Upper lobe of right lung (tissue), 1 donor: ENCODE measurements around the gene IRX6. TPM values are rescaled to one million over a fixed set of nuclear protein-coding genes. Genes with fewer than 3 reads are reported as not detected.

ENCODE experiments used
- ATAC-seq: fragments of 200-7000 bp; cut with Tn5 transposase; one replicate; pipeline ENCODE4 v1.9.1; 2020; ENCODE audit warnings: mild to moderate bottlenecking, moderate library complexity
- DNase-seq: peaks from one replicate; pipeline ENCODE4 v3.0.0-alpha.2; 2020
- H3K27ac ChIP-seq: fragments of 200-600 bp; one replicate; pipeline ENCODE4 v1.8.0; 2022
- H3K27me3 ChIP-seq: fragments of 200-600 bp; one replicate; pipeline ENCODE4 v1.8.0; 2022; ENCODE audit warnings: mild to moderate bottlenecking
- H3K36me3 ChIP-seq: fragments of 200-600 bp; one replicate; pipeline ENCODE4 v1.8.0; 2022
- H3K4me1 ChIP-seq: fragments of 200-600 bp; one replicate; pipeline ENCODE4 v1.8.0; 2022
- H3K4me3 ChIP-seq: fragments of 200-600 bp; one replicate; pipeline ENCODE4 v1.8.0; 2022; ENCODE audit warnings: mild to moderate bottlenecking
- H3K9me3 ChIP-seq: fragments of 200-600 bp; one replicate; pipeline ENCODE4 v1.8.0; 2022
- intact Hi-C: fragments of 100-400 bp; cut with DNase I; formaldehyde crosslinking; loops from one replicate; pipeline ENCODE4 v1.11.0; 2022
- total RNA-seq: library from RNA; stranded (reverse); fragmentation: NEBNext Ultra II Directional; extraction: Animal tissue kit (Norgen Biotek cat#: 25700); gene quantifications from one replicate; pipeline ENCODE4 v1.2.1, GENCODE V29; 2021
- TF ChIP-seq, protein P1 (sequence below): fragments of 200-600 bp; IDR thresholded peaks from one replicate; pipeline ENCODE4 v1.8.0; 2022; ENCODE audit warnings: antibody characterized with exemption
- donor health status: DM: no; HTN: yes; CAD: no; lungs with severe emphysema.

The IRX6 gene
- total RNA-seq, 1 donor from 2014 or later: 13.0 TPM

DNA sequence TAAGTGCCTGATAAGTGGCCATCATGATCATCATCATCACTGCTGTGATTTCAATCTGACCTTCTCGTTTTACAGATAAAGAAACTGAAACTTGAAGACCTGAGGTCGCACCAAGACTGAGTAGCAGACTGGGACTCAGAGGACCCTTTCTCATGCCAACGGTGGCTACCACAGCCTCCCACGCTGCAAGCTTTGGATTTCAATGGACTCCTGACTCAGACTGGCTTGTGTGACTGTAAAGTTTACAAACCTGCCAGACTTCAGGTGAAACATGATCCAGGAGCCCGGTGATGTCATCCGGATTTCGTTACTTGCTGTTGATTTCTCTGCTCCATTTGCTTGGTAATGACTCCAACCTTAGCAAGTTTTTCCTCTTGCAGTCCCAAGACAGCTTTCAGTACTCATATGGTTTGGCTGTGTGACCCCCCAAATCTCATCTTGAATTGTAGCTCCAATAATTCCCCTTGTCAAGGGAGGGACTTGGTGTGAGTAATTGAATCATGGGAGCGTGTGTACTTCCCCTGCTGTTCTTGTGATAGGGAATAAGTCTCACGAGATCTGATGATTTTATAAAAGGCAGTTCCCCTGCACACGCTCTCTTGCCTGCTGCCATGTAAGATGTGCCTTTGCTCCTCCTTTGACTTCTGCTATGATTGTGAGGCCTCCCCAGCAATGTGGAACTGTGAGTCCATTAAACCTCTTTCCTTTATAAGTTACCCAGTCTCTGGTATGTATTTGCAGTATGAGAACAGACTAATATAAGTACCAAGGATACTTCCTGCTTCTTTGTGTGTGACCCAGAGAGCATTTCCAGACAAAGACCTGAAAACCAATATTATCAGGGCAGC is 26.7 kb upstream of the IRX6 start:
- intact Hi-C loops: no loop called here
- Histone ChIP-seq H3K4me3 (no peak overlapping the region), H3K27me3 (no peaks in the 10 kb centered on the region), H3K9me3 (no peaks in the 10 kb centered on the region), H3K4me1 (no peaks in the 10 kb centered on the region), H3K27ac (no peak overlapping the region), H3K36me3 (no peaks in the 10 kb centered on the region)
- TF ChIP-seq, protein P1, sequence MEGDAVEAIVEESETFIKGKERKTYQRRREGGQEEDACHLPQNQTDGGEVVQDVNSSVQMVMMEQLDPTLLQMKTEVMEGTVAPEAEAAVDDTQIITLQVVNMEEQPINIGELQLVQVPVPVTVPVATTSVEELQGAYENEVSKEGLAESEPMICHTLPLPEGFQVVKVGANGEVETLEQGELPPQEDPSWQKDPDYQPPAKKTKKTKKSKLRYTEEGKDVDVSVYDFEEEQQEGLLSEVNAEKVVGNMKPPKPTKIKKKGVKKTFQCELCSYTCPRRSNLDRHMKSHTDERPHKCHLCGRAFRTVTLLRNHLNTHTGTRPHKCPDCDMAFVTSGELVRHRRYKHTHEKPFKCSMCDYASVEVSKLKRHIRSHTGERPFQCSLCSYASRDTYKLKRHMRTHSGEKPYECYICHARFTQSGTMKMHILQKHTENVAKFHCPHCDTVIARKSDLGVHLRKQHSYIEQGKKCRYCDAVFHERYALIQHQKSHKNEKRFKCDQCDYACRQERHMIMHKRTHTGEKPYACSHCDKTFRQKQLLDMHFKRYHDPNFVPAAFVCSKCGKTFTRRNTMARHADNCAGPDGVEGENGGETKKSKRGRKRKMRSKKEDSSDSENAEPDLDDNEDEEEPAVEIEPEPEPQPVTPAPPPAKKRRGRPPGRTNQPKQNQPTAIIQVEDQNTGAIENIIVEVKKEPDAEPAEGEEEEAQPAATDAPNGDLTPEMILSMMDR: no peak
- DNase-seq: no peak
- ATAC-seq: no peak

DNA sequence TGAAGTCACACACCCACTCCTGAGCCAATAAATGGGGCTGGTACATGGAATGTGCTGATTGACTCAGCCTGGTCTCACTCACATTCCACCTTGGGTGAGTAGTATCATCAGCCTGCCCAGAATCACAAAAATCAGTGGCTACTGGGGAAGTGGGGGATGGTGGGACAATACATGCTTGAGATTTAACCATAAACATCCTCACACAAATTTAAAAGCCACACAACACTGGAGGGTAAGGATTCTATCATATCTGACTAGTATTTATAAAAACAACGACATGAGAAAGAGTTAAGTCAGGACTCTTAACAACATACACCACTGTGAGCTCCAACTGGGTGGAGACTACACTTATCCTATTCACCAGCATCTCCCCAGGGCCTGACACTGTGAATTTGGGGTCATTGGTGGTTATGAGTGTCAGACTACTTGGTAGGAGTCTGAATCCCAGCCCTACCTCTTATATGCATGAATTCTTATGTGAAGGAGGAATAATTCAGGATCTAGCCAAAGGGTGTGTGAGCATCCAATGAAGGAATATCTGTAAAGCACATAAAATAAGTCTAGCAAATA is 26.0 kb upstream of the IRX6 start:
- intact Hi-C loops: no loop called here
- Histone ChIP-seq H3K27ac (no peak overlapping the region), H3K36me3 (no peaks in the 10 kb centered on the region), H3K27me3 (no peaks in the 10 kb centered on the region), H3K4me1 (no peaks in the 10 kb centered on the region), H3K9me3 (no peaks in the 10 kb centered on the region), H3K4me3 (no peak overlapping the region)
- ATAC-seq (no peak), DNase-seq (no peak)
- TF ChIP-seq, protein P1: no peak

DNA sequence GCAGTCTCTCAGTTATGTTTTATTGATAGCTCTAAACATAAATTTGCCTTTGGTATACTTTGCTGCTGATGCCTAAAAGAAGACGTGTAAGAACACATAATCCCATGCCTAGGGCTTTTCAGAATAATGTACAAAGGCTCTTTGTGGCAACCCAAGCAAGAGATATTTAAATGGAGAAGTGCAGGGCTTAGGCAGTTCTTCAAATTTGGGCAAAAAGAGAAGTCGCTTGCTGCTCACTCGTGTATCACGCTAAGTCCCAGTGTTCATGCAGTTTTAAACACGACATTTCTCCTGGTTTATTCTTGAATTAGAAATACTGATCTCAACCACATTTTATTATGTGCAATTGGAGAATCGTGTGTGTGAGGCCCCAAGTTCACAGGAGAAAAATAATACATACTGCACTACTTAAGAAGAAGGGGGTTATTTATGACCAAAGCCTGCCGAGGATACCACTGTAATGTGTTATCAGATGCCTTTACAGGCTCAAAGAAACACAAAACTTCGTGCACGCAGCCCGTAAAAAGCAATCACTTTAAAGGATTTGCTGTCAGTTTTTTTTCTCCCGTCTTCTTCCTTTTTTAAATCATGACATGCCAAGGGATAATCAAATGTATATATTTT is 22.5 kb upstream of the IRX6 start:
- no peak overlapping the region for H3K4me3 ChIP-seq
- no peaks in the 10 kb centered on the region for H3K9me3 ChIP-seq
- no peak for DNase-seq
- intact Hi-C loops: no loop called here
- peak; percentile 17 for ATAC-seq
- H3K36me3 ChIP-seq: no peaks in the 10 kb centered on the region
- no peaks in the 10 kb centered on the region for H3K4me1 ChIP-seq
- no peaks in the 10 kb centered on the region for H3K27me3 ChIP-seq
- H3K27ac ChIP-seq: no peak overlapping the region
- TF ChIP-seq, protein P1: no peak

DNA sequence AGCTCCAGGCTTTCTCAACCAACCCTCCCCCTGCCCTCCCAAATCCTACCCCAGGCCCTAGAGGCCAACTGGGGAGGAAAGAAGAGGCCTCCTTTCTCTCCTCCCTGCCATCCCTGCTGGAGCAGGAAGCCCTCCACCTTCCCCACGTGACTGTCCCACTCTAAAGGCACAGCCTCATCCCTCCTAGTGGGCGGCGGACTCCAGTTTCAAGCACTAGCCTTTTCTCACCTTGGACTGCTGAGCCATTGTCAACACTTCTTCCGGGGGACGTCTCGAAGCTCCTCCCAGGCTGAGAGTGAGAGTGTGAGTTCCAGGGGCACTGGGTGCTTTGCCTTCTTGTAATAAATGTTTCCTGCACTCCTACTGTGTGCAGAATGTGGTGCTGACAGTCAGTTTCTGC is 21.4 kb upstream of the IRX6 start:
- Histone ChIP-seq H3K27me3 (no peaks in the 10 kb centered on the region), H3K4me1 (no peaks in the 10 kb centered on the region), H3K36me3 (no peaks in the 10 kb centered on the region), H3K4me3 (no peak overlapping the region), H3K9me3 (no peaks in the 10 kb centered on the region), H3K27ac (no peak overlapping the region)
- ATAC-seq (no peak), DNase-seq (peak; percentile 35)
- intact Hi-C loops: no loop called here
- TF ChIP-seq, protein P1: no peak

DNA sequence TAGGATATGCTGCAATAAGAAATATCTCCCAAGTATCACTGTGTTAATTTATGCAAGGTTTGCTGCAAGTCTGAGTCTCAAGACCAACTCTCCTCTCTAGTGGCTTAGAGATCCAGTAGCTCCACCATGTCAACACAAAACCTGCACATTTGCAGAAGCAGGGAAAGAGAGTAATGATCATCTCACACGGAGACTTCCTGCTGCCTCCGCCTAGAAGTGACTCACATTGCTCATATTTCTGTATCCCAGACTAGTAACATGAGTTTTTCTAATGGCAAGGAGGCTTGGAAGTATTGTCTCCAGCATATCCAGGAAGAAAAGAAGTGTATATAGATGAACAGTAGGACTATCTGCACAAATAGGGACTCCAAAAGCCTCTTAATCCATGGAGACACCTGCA is 15.0 kb upstream of the IRX6 start:
- TF ChIP-seq, protein P1: no peak
- Histone ChIP-seq H3K27me3 (no peaks in the 10 kb centered on the region), H3K9me3 (no peaks in the 10 kb centered on the region), H3K36me3 (no peaks in the 10 kb centered on the region), H3K27ac (no peak overlapping the region), H3K4me3 (no peak overlapping the region), H3K4me1 (no peaks in the 10 kb centered on the region)
- ATAC-seq: no peak
- no peak for DNase-seq
- intact Hi-C loops: no loop called here
